Trophoblast cell (in vitro differentiated cells and primary cell): ENCODE data around the gene USP35.
A peak's percentile ranks its signal among the peaks of the same experiment; 100 is the strongest.

Source experiments
- DNase-seq, 2 donors: peaks; one replicate each; pipeline ENCODE4 v3.0.0-alpha.2; 2016
- H2AFZ ChIP-seq: 2 replicates; pipeline ENCODE4 v1.6.1; 2013; ENCODE audit warnings: low read length, moderate library complexity, mild to moderate bottlenecking; ENCODE audit not compliant: insufficient read depth, poor library complexity
- H2AK5ac ChIP-seq: 2 replicates; pipeline ENCODE4 v1.6.1; 2013; ENCODE audit warnings: mild to moderate bottlenecking, low read length
- H2BK120ac ChIP-seq: 2 replicates; pipeline ENCODE4 v1.6.1; 2013; ENCODE audit warnings: low read length, mild to moderate bottlenecking, moderate library complexity; ENCODE audit not compliant: insufficient read depth, poor library complexity
- H2BK12ac ChIP-seq: 2 replicates; pipeline ENCODE4 v1.6.1; 2013; ENCODE audit warnings: mild to moderate bottlenecking, low read length, moderate library complexity
- H2BK5ac ChIP-seq: 2 replicates; pipeline ENCODE4 v1.6.1; 2013; ENCODE audit warnings: low read length, low read depth, moderate library complexity, mild to moderate bottlenecking; ENCODE audit not compliant: poor library complexity
- H3K14ac ChIP-seq: 2 replicates; pipeline ENCODE4 v1.6.1; 2013; ENCODE audit warnings: mild to moderate bottlenecking, low read length
- H3K18ac ChIP-seq: 2 replicates; pipeline ENCODE4 v1.6.1; 2013; ENCODE audit warnings: mild to moderate bottlenecking, low read length
- H3K23ac ChIP-seq: 2 replicates; pipeline ENCODE4 v1.6.1; 2013; ENCODE audit warnings: low read length
- H3K27ac ChIP-seq: 2 replicates; pipeline ENCODE4 v1.5.1; 2013; ENCODE audit warnings: low read depth, mild to moderate bottlenecking, inconsistent platforms, low read length, moderate library complexity
- H3K27me3 ChIP-seq: 2 replicates; pipeline ENCODE4 v1.6.1; 2013; ENCODE audit warnings: inconsistent platforms, mild to moderate bottlenecking, low read length, moderate library complexity; ENCODE audit not compliant: insufficient read depth
- H3K36me3 ChIP-seq, 2 experiments: 1 replicate in 1 of 2; 2 replicates in 1 of 2; pipeline ENCODE4 v1.6.1; 2013; ENCODE audit warnings: low read length in 2 of 2, mild to moderate bottlenecking in 2 of 2, moderate library complexity in 1 of 2; ENCODE audit not compliant: insufficient read depth in 2 of 2, control insufficient read depth in 1 of 2
- H3K4ac ChIP-seq: 2 replicates; pipeline ENCODE4 v1.6.1; 2013; ENCODE audit warnings: low read depth, mild to moderate bottlenecking, low read length, moderate library complexity
- H3K4me1 ChIP-seq, 2 experiments: 1 replicate in 1 of 2; 2 replicates in 1 of 2; pipeline ENCODE4 v1.6.1; 2013; ENCODE audit warnings: low read length in 2 of 2, mild to moderate bottlenecking in 2 of 2, moderate library complexity in 1 of 2; ENCODE audit not compliant: insufficient read depth in 2 of 2, control insufficient read depth in 1 of 2
- H3K4me2 ChIP-seq: 2 replicates; pipeline ENCODE4 v1.6.1; 2013; ENCODE audit warnings: inconsistent platforms, mild to moderate bottlenecking, low read length, moderate library complexity
- H3K4me3 ChIP-seq: 2 replicates; pipeline ENCODE4 v1.5.1; 2013; ENCODE audit warnings: mild to moderate bottlenecking, low read depth, low read length, inconsistent platforms
- H3K79me1 ChIP-seq: one replicate; pipeline ENCODE4 v1.6.1; 2013; ENCODE audit warnings: low read length
- H3K79me2 ChIP-seq: 2 replicates; pipeline ENCODE4 v1.6.1; 2013; ENCODE audit warnings: low read length, mild to moderate bottlenecking; ENCODE audit not compliant: control insufficient read depth, insufficient read depth, poor library complexity
- H3K9ac ChIP-seq: 2 replicates; pipeline ENCODE4 v1.6.1; 2013; ENCODE audit warnings: mild to moderate bottlenecking, low read length
- H3K9me3 ChIP-seq: 2 replicates; pipeline ENCODE4 v1.6.1; 2013; ENCODE audit warnings: low read depth, mild to moderate bottlenecking, control low read depth, inconsistent platforms, low read length; ENCODE audit not compliant: insufficient read depth
- H4K12ac ChIP-seq: 2 replicates; pipeline ENCODE4 v1.6.1; 2013; ENCODE audit warnings: low read depth, mild to moderate bottlenecking, low read length, moderate library complexity
- H4K8ac ChIP-seq: 2 replicates; pipeline ENCODE4 v1.6.1; 2013; ENCODE audit warnings: low read depth, mild to moderate bottlenecking, low read length, moderate library complexity
- H4K91ac ChIP-seq: one replicate; pipeline ENCODE4 v1.6.1; 2013; ENCODE audit warnings: low read depth, mild to moderate bottlenecking, low read length, moderate library complexity
- WGBS: extraction: QIAGEN DNeasy Blood & Tissue Kit; methylation state at CpG from one replicate; pipeline ENCODE4 v1.1.7; 2013; ENCODE audit warnings: missing lambda C conversion rate; ENCODE audit not compliant: insufficient read length, insufficient coverage; ENCODE audit errors: extremely low coverage; 5-methylcytosine and 5-hydroxymethylcytosine counted together

The USP35 gene

GRCh38 chr11:78214331-78215194, 25.8 kb downstream of the USP35 start:
- no peak overlapping the region for H3K23ac ChIP-seq
- no peak overlapping the region for H3K4me2 ChIP-seq
- H3K9ac ChIP-seq: no peak overlapping the region
- H3K4me3 ChIP-seq: no peak overlapping the region
- H3K79me1 ChIP-seq: no peaks in the 10 kb centered on the region
- no peak overlapping the region for H3K4ac ChIP-seq
- H3K14ac ChIP-seq: no peak overlapping the region
- no peak overlapping the region for H3K18ac ChIP-seq
- WGBS: no CpG with 5 or more reads among the region's 12 CpGs
- DNase-seq: no peak
- no peaks in the 10 kb centered on the region for H3K27me3 ChIP-seq
- H4K8ac ChIP-seq: no peak overlapping the region
- H2AK5ac ChIP-seq: no peak overlapping the region
- H3K79me2 ChIP-seq: no peaks in the 10 kb centered on the region
- peaks cover 69 to 77% of the 10 kb centered on the region in 2 experiments for H3K36me3 ChIP-seq
- no peak overlapping the region for H2AFZ ChIP-seq
- no peak overlapping the region for H4K91ac ChIP-seq
- no peak overlapping the region for H2BK120ac ChIP-seq
- no peak overlapping the region for H3K27ac ChIP-seq
- no peaks in the 10 kb centered on the region for H3K4me1 ChIP-seq
- no peak overlapping the region for H2BK5ac ChIP-seq
- no peak overlapping the region for H2BK12ac ChIP-seq
- no peak overlapping the region for H4K12ac ChIP-seq
- H3K9me3 ChIP-seq: peaks cover 5% of the 10 kb centered on the region

- Histone ChIP-seq H3K4me3 (no peak overlapping the region), H2BK5ac (no peak overlapping the region), H3K79me1 (no peaks in the 10 kb centered on the region), H4K12ac (no peak overlapping the region), H4K8ac (peak overlapping the region; percentile 9), H3K18ac (no peak overlapping the region), H2AK5ac (no peak overlapping the region), H3K14ac (no peak overlapping the region), H3K27ac (no peak overlapping the region), H2BK12ac (no peak overlapping the region), H3K27me3 (no peaks in the 10 kb centered on the region), H2BK120ac (no peak overlapping the region), H3K79me2 (no peaks in the 10 kb centered on the region), H3K9ac (no peak overlapping the region), H2AFZ (no peak overlapping the region), H4K91ac (no peak overlapping the region), H3K4ac (no peak overlapping the region), H3K36me3 (peaks cover 71 to 81% of the 10 kb centered on the region in 2 experiments), H3K4me1 (no peaks in the 10 kb centered on the region), H3K23ac (no peak overlapping the region), H3K4me2 (no peak overlapping the region), H3K9me3 (peaks cover 5% of the 10 kb centered on the region)
- no peak for DNase-seq
- no CpG with 5 or more reads among the region's 3 CpGs for WGBS
Observed at GRCh38 chr11:78216021-78216420, 27.3 kb downstream of the USP35 start.

GRCh38 chr11:78216571-78217287, 28.0 kb downstream of the USP35 start:
- no peak for DNase-seq
- H3K4me2 ChIP-seq: no peak overlapping the region
- H3K18ac ChIP-seq: no peak overlapping the region

GRCh38 chr11:78217650-78218541, 29.2 kb downstream of the USP35 start:
- Histone ChIP-seq H3K79me2 (no peaks in the 10 kb centered on the region), H3K9ac (no peak overlapping the region), H3K36me3 (peaks cover 82 to 92% of the 10 kb centered on the region in 2 experiments), H3K14ac (no peak overlapping the region), H3K4ac (no peak overlapping the region), H2BK12ac (no peak overlapping the region), H3K18ac (no peak overlapping the region), H2BK120ac (no peak overlapping the region), H3K9me3 (peaks cover 5% of the 10 kb centered on the region), H2BK5ac (no peak overlapping the region), H2AK5ac (no peak overlapping the region), H3K4me3 (no peak overlapping the region), H3K4me1 (no peaks in the 10 kb centered on the region), H3K79me1 (no peaks in the 10 kb centered on the region), H4K8ac (no peak overlapping the region), H3K27me3 (no peaks in the 10 kb centered on the region), H4K91ac (no peak overlapping the region), H4K12ac (no peak overlapping the region), H2AFZ (no peak overlapping the region), H3K4me2 (no peak overlapping the region), H3K23ac (no peak overlapping the region), H3K27ac (no peak overlapping the region)
- no peak for DNase-seq
- no CpG with 5 or more reads among the region's 14 CpGs for WGBS

More at GRCh38 chr11:78216571-78217287, 28.0 kb downstream of the USP35 start:
- no peaks in the 10 kb centered on the region for H3K79me2 ChIP-seq
- no peak overlapping the region for H2BK5ac ChIP-seq
- no peak overlapping the region for H2AK5ac ChIP-seq
- H3K9ac ChIP-seq: no peak overlapping the region
- no peak overlapping the region for H4K12ac ChIP-seq
- no peak overlapping the region for H2AFZ ChIP-seq
- no peak overlapping the region for H2BK120ac ChIP-seq
- no peaks in the 10 kb centered on the region for H3K27me3 ChIP-seq
- peaks cover 78 to 88% of the 10 kb centered on the region in 2 experiments for H3K36me3 ChIP-seq
- H4K8ac ChIP-seq: no peak overlapping the region
- H2BK12ac ChIP-seq: no peak overlapping the region
- H3K27ac ChIP-seq: no peak overlapping the region
- H3K4me3 ChIP-seq: no peak overlapping the region
- H3K4ac ChIP-seq: no peak overlapping the region
- no peaks in the 10 kb centered on the region for H3K4me1 ChIP-seq
- WGBS: no CpG with 5 or more reads among the region's 5 CpGs
- H3K9me3 ChIP-seq: peaks cover 5% of the 10 kb centered on the region
- H3K23ac ChIP-seq: no peak overlapping the region
- no peak overlapping the region for H3K14ac ChIP-seq
- H3K79me1 ChIP-seq: no peaks in the 10 kb centered on the region
- no peak overlapping the region for H4K91ac ChIP-seq
